K562 (cell line): ENCODE data around the gene SLC25A48. TPM values are rescaled to one million over a fixed set of nuclear protein-coding genes. Genes with fewer than 3 reads are reported as not detected.

ENCODE experiments used
- ATAC-seq: fragments of 200-7000 bp; cut with Tn5 transposase; 3 replicates; pipeline ENCODE4 v1.9.1; 2020; ENCODE audit warnings: moderate library complexity
- BruUV-seq: library from RNA; stranded (reverse); fragments of 400-500 nt; replicated peaks from 2 replicates; lab custom pipeline; 2021; lab: Mats Ljungman, UMichigan
- CTCF ChIA-PET: fragments of 300-600 bp; formaldehyde crosslinking; extraction: SDS; loops from one replicate; lab custom pipeline; 2021; ENCODE audit warnings: low intra/inter-chr PET ratio; lab: Yijun Ruan, JAX
- POLR2A ChIA-PET: fragments of 300-600, 350-650 bp; sonication (Branson Sonifier 250); formaldehyde crosslinking; extraction: SDS; loops from one replicate; lab custom pipeline; 2021; ENCODE audit warnings: antibody characterized with exemption, inconsistent platforms; lab: Yijun Ruan, JAX
- DNase-seq, 4 experiments: peaks; one replicate each; pipeline versions ENCODE4 v3.0.0 to v3.0.0-alpha.2; 2011 to 2018; ENCODE audit warnings: low spot score in 3 of 4, mixed read lengths in 3 of 4; ENCODE audit errors: extremely low read depth in 1 of 4
- FAIRE-seq: peaks from 2 replicates; lab custom pipeline; 2011; peaks lifted over from hg19 to GRCh38; lab: Jason Lieb, UNC
- H2AFZ ChIP-seq: 2 replicates; pipeline ENCODE4 v1.6.0; 2011; ENCODE audit warnings: low read depth, low read length, control low read depth, inconsistent platforms
- H3K27ac ChIP-seq: fragments of 200-600 bp; 3 replicates; pipeline ENCODE4 v1.8.0; 2011; ENCODE audit warnings: low read depth, mild to moderate bottlenecking, control low read depth, inconsistent platforms, low read length, moderate library complexity, mixed read lengths; ENCODE audit errors: extremely low read depth
- H3K27me3 ChIP-seq, 2 experiments: fragments of 300-600 bp in 1 of 2; 2 replicates in 1 of 2; 3 replicates in 1 of 2; pipeline versions ENCODE4 v1.6.0 to v1.8.0; 2011; ENCODE audit warnings: inconsistent platforms in 2 of 2, low read length in 2 of 2, mild to moderate bottlenecking in 1 of 2, mixed read lengths in 1 of 2, moderate library complexity in 1 of 2; ENCODE audit not compliant: control insufficient read depth in 2 of 2, insufficient read depth in 2 of 2
- H3K36me3 ChIP-seq: fragments of 300-600 bp; 3 replicates; pipeline ENCODE4 v1.8.0; 2011; ENCODE audit warnings: mild to moderate bottlenecking, low read length, inconsistent platforms; ENCODE audit not compliant: control insufficient read depth, insufficient read depth
- H3K4me1 ChIP-seq, 2 experiments: fragments of 200-600 bp in 1 of 2; replicated peaks in 1 of 2; 2 replicates in 1 of 2; 3 replicates in 1 of 2; pipeline versions ENCODE4 v1.5.1 to v1.8.0; 2011; ENCODE audit warnings: inconsistent platforms in 2 of 2, low read length in 2 of 2, mild to moderate bottlenecking in 1 of 2, mixed read lengths in 1 of 2, moderate library complexity in 1 of 2; ENCODE audit not compliant: control insufficient read depth in 2 of 2, insufficient read depth in 2 of 2
- H3K4me2 ChIP-seq: 2 replicates; pipeline ENCODE4 v1.6.1; 2011; ENCODE audit warnings: low read length, control low read depth, inconsistent platforms, mixed read lengths; ENCODE audit not compliant: insufficient read depth
- H3K4me3 ChIP-seq: fragments of 200-600 bp; sonication (generic), shearing (Covaris generic); 2 replicates; pipeline ENCODE4 v1.5.1; 2016; ENCODE audit warnings: control low read depth, inconsistent platforms
- H3K79me2 ChIP-seq: fragments of 200-600 bp; 3 replicates; pipeline ENCODE4 v1.8.0; 2011; ENCODE audit warnings: low read length, inconsistent platforms; ENCODE audit not compliant: control insufficient read depth, insufficient read depth
- H3K9ac ChIP-seq, 2 experiments: 2 replicates each; pipeline versions ENCODE4 v1.6.0 to v1.6.1; 2011; ENCODE audit warnings: low read depth in 2 of 2, low read length in 2 of 2, control low read depth in 1 of 2, inconsistent platforms in 1 of 2, mild to moderate bottlenecking in 1 of 2, mixed read lengths in 1 of 2; ENCODE audit not compliant: insufficient read depth in 1 of 2
- H3K9me1 ChIP-seq: one replicate; pipeline ENCODE4 v1.6.0; 2011; ENCODE audit warnings: inconsistent platforms, mild to moderate bottlenecking, low read length, moderate library complexity; ENCODE audit not compliant: control insufficient read depth, insufficient read depth
- H3K9me3 ChIP-seq: replicated peaks from 2 replicates; pipeline ENCODE4 v1.5.1; 2011; ENCODE audit warnings: low read depth, low read length, inconsistent platforms; ENCODE audit not compliant: control insufficient read depth, insufficient read depth
- H4K20me1 ChIP-seq: replicated peaks from 2 replicates; pipeline ENCODE4 v1.6.1; 2011; ENCODE audit warnings: low read length, inconsistent platforms, mixed read lengths; ENCODE audit not compliant: control insufficient read depth, insufficient read depth
- BMI1 ChIP-seq: fragments of 150-350 bp; IDR thresholded peaks from 2 replicates; pipeline ENCODE4 v1.6.1; 2014; ENCODE audit warnings: low read length
- CTCF ChIP-seq, 3 experiments: IDR thresholded peaks in 2 of 3; conservative IDR thresholded peaks in 1 of 3; 2 replicates each; pipeline ENCODE4 v1.5.1; 2011 to 2012; ENCODE audit warnings: low read length in 3 of 3, mild to moderate bottlenecking in 3 of 3, control low read depth in 2 of 3, improper control_type of control experiment in 1 of 3, inconsistent platforms in 1 of 3, low read depth in 1 of 3, mixed read lengths in 1 of 3, moderate library complexity in 1 of 3; ENCODE audit not compliant: insufficient read depth in 2 of 3
- EWSR1 ChIP-seq: fragments of 450-650 bp; IDR thresholded peaks from 2 replicates; pipeline ENCODE4 v1.6.1; 2018; ENCODE audit warnings: borderline replicate concordance, mild to moderate bottlenecking, low read depth, moderate library complexity; ENCODE audit not compliant: partially characterized antibody
- FOXM1 ChIP-seq, 2 experiments: fragments of 450-650 bp in 1 of 2; sonication (generic) in 1 of 2; formaldehyde crosslinking in 1 of 2; IDR thresholded peaks; 2 replicates each; pipeline versions ENCODE4 v1.6.1 to v1.9.0; 2017 to 2022; ENCODE audit warnings: low read depth in 2 of 2, mild to moderate bottlenecking in 2 of 2, missing genetic modification reagents in 1 of 2, moderate library complexity in 1 of 2
- RUNX1 ChIP-seq: sonication (generic); IDR thresholded peaks from 2 replicates; pipeline ENCODE4 v1.6.1; 2016; ENCODE audit warnings: antibody characterized with exemption, low read depth
- ZHX1 ChIP-seq: fragments of 150-350 bp; conservative IDR thresholded peaks from 2 replicates; pipeline ENCODE4 v1.6.1; 2014; ENCODE audit warnings: low read length
- ZNF124 ChIP-seq: sonication (generic); formaldehyde crosslinking; IDR thresholded peaks from 2 replicates; pipeline ENCODE4 v1.8.1; 2022; ENCODE audit warnings: missing genetic modification reagents
- ZNF561 ChIP-seq: fragments of 450-650 bp; formaldehyde crosslinking; conservative IDR thresholded peaks from 2 replicates; pipeline ENCODE4 v1.4.0; 2020; ENCODE audit warnings: mild to moderate bottlenecking, moderate library complexity
- ZNF589 ChIP-seq: fragments of 200-800 bp; sonication (Bioruptor generic); IDR thresholded peaks from 2 replicates; pipeline ENCODE4 v1.6.1; 2016; ENCODE audit warnings: low read depth, missing genetic modification characterization, missing compliant biosample characterization
- WGBS: fragments of 100-300 bp; shearing (Covaris generic); methylation state at CpG from one replicate; pipeline ENCODE4 v1.1.6; 2016; ENCODE audit warnings: low coverage, mixed read lengths; ENCODE audit not compliant: insufficient coverage; ENCODE audit errors: missing lambda C conversion rate; 5-methylcytosine and 5-hydroxymethylcytosine counted together
- in situ Hi-C: fragments of 300-500 bp; cut with MboI; formaldehyde crosslinking; loops from 4 replicates; pipeline ENCODE4 v1.15.0; 2018; ENCODE audit warnings: inconsistent platforms, mixed read lengths
- intact Hi-C: fragments of 100-400 bp; cut with micrococcal nuclease; formaldehyde crosslinking; loops from 2 replicates; pipeline ENCODE4 v1.14.2; 2022
- polyA plus RNA-seq, 8 experiments: library from polyadenylated mRNA; depleted of rRNA in 4 of 8; stranded (reverse) in 5 of 8; unstranded in 3 of 8; fragments of >200 nt; fragmentation: Nextera tagmentation in 2 of 8; fragmentation: Illumina TruSeq in 1 of 8; extraction: Ambion mirVana in 2 of 8; extraction: Trizol in 1 of 8; gene quantifications; 2 replicates each; pipeline versions ENCODE4 v1.2.1 to v1.2.3, GENCODE V29; 2011 to 2014; ENCODE audit warnings: inconsistent platforms in 1 of 8, missing spikeins in 1 of 8
- total RNA-seq, 7 experiments: library from RNA; depleted of rRNA in 6 of 7; stranded (reverse); fragments of >200 nt in 6 of 7; fragmentation: Illumina TruSeq in 2 of 7; extraction: Trizol in 2 of 7; gene quantifications; 2 replicates each; pipeline versions ENCODE4 v1.2.1 to v1.2.3, GENCODE V29; 2011 to 2021; ENCODE audit warnings: low replicate concordance in 1 of 7

Gene SLC25A48
- total and polyA plus RNA-seq, 9 of the 15 experiments (the other 6 are each of a cell fraction or from before 2014, with no cell fraction given) = 0.08 to 0.35 (median 0.23) TPM; not detected in 1

DNA sequence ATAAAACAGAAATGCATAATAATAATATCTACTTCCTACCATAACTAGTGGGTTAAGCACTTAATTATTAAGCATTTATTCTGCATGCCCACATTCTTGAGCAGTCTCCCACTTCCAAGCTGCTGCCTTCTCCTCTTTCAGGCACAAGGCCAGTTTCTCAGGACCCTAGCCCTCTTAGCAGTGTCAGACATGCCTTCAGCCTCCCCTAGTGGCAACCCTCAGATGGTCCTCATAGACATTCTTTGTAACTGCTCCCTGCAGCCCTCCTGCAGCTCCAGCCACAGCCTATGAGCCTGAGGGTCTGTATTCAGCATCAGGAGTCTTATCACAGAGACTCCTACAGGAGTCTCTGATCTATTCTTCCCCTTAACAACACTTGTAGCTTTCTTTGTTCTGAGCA is 57.3 kb downstream of the SLC25A48 start:
- Histone ChIP-seq H3K9me1 (no peaks in the 10 kb centered on the region), H3K4me1 (peaks cover 0 to 4% of the 10 kb centered on the region in 2 experiments; a peak in 1 of 5 replicates), H3K79me2 (no peaks in the 10 kb centered on the region), H3K27ac (no peak overlapping the region), H2AFZ (no peak overlapping the region), H3K4me2 (no peak overlapping the region), H3K36me3 (no peaks in the 10 kb centered on the region), H3K9ac (no peak overlapping the region), H3K27me3 (peaks cover 0 to 18% of the 10 kb centered on the region in 2 experiments; a peak in 4 of 5 replicates), H3K9me3 (no peaks in the 10 kb centered on the region)
- CTCF ChIA-PET = no interaction called here
- DNase-seq = peak in 1 of 4 experiments; percentile 7
- POLR2A ChIA-PET = interaction anchor here (0.7 to 0.8 kb wide), 2 partner anchors 388 to 1414 kb away, joined by 3 read pairs; no protein-coding TSS in a partner anchor
- FAIRE-seq = no peak
- no peak for ATAC-seq
- in situ Hi-C loops (no loop called here), intact Hi-C loops (no loop called here)
- no TSS peak for BruUV-seq
- TF ChIP-seq CTCF (IDR thresholded peaks at IDR 0.05 in 2 of 3, conservative IDR thresholded peaks at IDR 0.05 in 1 of 3; ENCODE audit: insufficient read depth in 2 of 3, low read depth in 1 of 3, low read length in 3 of 3) = peak; percentile 17 to 29 (median 28); a peak in 2 of 6 replicates
- TF ChIP-seq ZNF124 (CRISPR knock-in tag) = no peak
- TF ChIP-seq, all 486 proteins: peak for 1
- Histone ChIP-seq H4K20me1 (peaks cover 9% of the 10 kb centered on the region; the same call in 1 of the 2 replicates), H3K4me3 (no peak overlapping the region)

GRCh38 chr5:135894276-135894675 is 59.8 kb downstream of the SLC25A48 start:
- ATAC-seq = no peak
- H2AFZ ChIP-seq = no peak overlapping the region
- H3K79me2 ChIP-seq = no peaks in the 10 kb centered on the region
- BruUV-seq = no TSS peak
- DNase-seq = no peak
- H3K4me3 ChIP-seq = no peak overlapping the region
- H3K36me3 ChIP-seq = no peaks in the 10 kb centered on the region
- 1% methylated on average over 8 of the region's 8 CpGs for WGBS
- no peak for FAIRE-seq
- no peak overlapping the region for H3K4me2 ChIP-seq
- H3K27me3 ChIP-seq = peaks cover 0 to 16% of the 10 kb centered on the region in 2 experiments; a peak in 4 of 5 replicates
- intact Hi-C loops = no loop called here
- ChIA-PET CTCF (no interaction called here), POLR2A (no interaction called here)
- H4K20me1 ChIP-seq = no peaks in the 10 kb centered on the region
- H3K9ac ChIP-seq = no peak overlapping the region
- no peaks in the 10 kb centered on the region for H3K9me3 ChIP-seq
- TF ChIP-seq FOXM1 (IDR thresholded peaks at IDR 0.05; ENCODE audit: low read depth) = no peak
- TF ChIP-seq FOXM1 (CRISPR knock-in tag; IDR thresholded peaks at IDR 0.05; ENCODE audit: low read depth) = no peak
- TF ChIP-seq ZNF589 (CRISPR knock-in tag) = no peak
- no peak for TF ChIP-seq BMI1
- TF ChIP-seq ZNF561 (CRISPR knock-in tag) = no peak
- TF ChIP-seq RUNX1 = no peak
- no peak for TF ChIP-seq ZHX1
- no peak for TF ChIP-seq EWSR1
- no peaks in the 10 kb centered on the region for H3K9me1 ChIP-seq
- H3K4me1 ChIP-seq = peaks cover 0 to 4% of the 10 kb centered on the region in 2 experiments; a peak in 1 of 5 replicates
- H3K27ac ChIP-seq = no peak overlapping the region
- in situ Hi-C loops = no loop called here
